ENCODE data around the gene XRCC4. TPM values are rescaled to one million over a fixed set of nuclear protein-coding genes. Genes with fewer than 3 reads are reported as not detected.
A peak's percentile ranks its signal among the peaks of the same experiment; 100 is the strongest.

The XRCC4 gene
- total RNA-seq, 1 donor from 2014 or later = 5.5 TPM

GRCh38 chr5:83342465-83342864 is 265.1 kb downstream of the XRCC4 start:
- H3K27ac Mint-ChIP-seq (ENCODE audit: unreplicated experiment) = no peak overlapping the region
- H3K27me3 Mint-ChIP-seq (ENCODE audit: low read depth) = no peaks in the 10 kb centered on the region
- peaks cover under 1% of the 10 kb centered on the region for H3K36me3 Mint-ChIP-seq (ENCODE audit: low read depth)
- DNase-seq (ENCODE audit: low spot score) = no peak
- H3K4me3 Mint-ChIP-seq (ENCODE audit: unreplicated experiment) = no peak overlapping the region
- H3K9me3 Mint-ChIP-seq (ENCODE audit: low read depth) = peaks cover 5% of the 10 kb centered on the region
- TF ChIP-seq CTCF (IDR thresholded peaks at IDR 0.05) = no peak
- H3K4me1 Mint-ChIP-seq (ENCODE audit: low read depth) = no peaks in the 10 kb centered on the region

GRCh38 chr5:83343299-83343698 is 266.0 kb downstream of the XRCC4 start:
- Mint-ChIP-seq H3K4me3 (ENCODE audit: unreplicated experiment) (no peak overlapping the region), H3K27ac (ENCODE audit: unreplicated experiment) (peak overlapping the region; percentile 0), H3K4me1 (ENCODE audit: low read depth) (no peaks in the 10 kb centered on the region), H3K36me3 (ENCODE audit: low read depth) (peaks cover 4% of the 10 kb centered on the region), H3K9me3 (ENCODE audit: low read depth) (peaks cover 13% of the 10 kb centered on the region), H3K27me3 (ENCODE audit: low read depth) (no peaks in the 10 kb centered on the region)
- DNase-seq (ENCODE audit: low spot score) = no peak
- no peak for TF ChIP-seq CTCF (IDR thresholded peaks at IDR 0.05)

GRCh38 chr5:83345423-83345822 is 268.1 kb downstream of the XRCC4 start:
- H3K27me3 Mint-ChIP-seq (ENCODE audit: low read depth) = no peaks in the 10 kb centered on the region
- H3K4me1 Mint-ChIP-seq (ENCODE audit: low read depth) = no peaks in the 10 kb centered on the region
- DNase-seq (ENCODE audit: low spot score) = no peak
- peaks cover 11% of the 10 kb centered on the region for H3K36me3 Mint-ChIP-seq (ENCODE audit: low read depth)
- no peak overlapping the region for H3K27ac Mint-ChIP-seq (ENCODE audit: unreplicated experiment)
- no peak overlapping the region for H3K4me3 Mint-ChIP-seq (ENCODE audit: unreplicated experiment)
- peaks cover 29% of the 10 kb centered on the region for H3K9me3 Mint-ChIP-seq (ENCODE audit: low read depth)
- TF ChIP-seq CTCF (IDR thresholded peaks at IDR 0.05) = no peak

- Mint-ChIP-seq H3K27ac (ENCODE audit: unreplicated experiment) (no peak overlapping the region), H3K4me1 (ENCODE audit: low read depth) (no peaks in the 10 kb centered on the region), H3K4me3 (ENCODE audit: unreplicated experiment) (no peak overlapping the region), H3K9me3 (ENCODE audit: low read depth) (peaks cover 36% of the 10 kb centered on the region), H3K27me3 (ENCODE audit: low read depth) (no peaks in the 10 kb centered on the region), H3K36me3 (ENCODE audit: low read depth) (peaks cover 13% of the 10 kb centered on the region)
- no peak for TF ChIP-seq CTCF (IDR thresholded peaks at IDR 0.05)
- no peak for DNase-seq (ENCODE audit: low spot score)
Observed at GRCh38 chr5:83348281-83348780, 271.0 kb downstream of the XRCC4 start.

- H3K9me3 Mint-ChIP-seq (ENCODE audit: low read depth) = peaks cover 24% of the 10 kb centered on the region
- no peaks in the 10 kb centered on the region for H3K27me3 Mint-ChIP-seq (ENCODE audit: low read depth)
- H3K4me3 Mint-ChIP-seq (ENCODE audit: unreplicated experiment) = no peak overlapping the region
- H3K27ac Mint-ChIP-seq (ENCODE audit: unreplicated experiment) = no peak overlapping the region
- no peaks in the 10 kb centered on the region for H3K4me1 Mint-ChIP-seq (ENCODE audit: low read depth)
- no peak for DNase-seq (ENCODE audit: low spot score)
- peaks cover 11% of the 10 kb centered on the region for H3K36me3 Mint-ChIP-seq (ENCODE audit: low read depth)
- no peak for TF ChIP-seq CTCF (IDR thresholded peaks at IDR 0.05)
Observed at GRCh38 chr5:83353231-83353630, 275.9 kb downstream of the XRCC4 start.
